Measurements from ENCODE around the gene CFAP97. TPM values are rescaled to one million over a fixed set of nuclear protein-coding genes. Genes with fewer than 3 reads are reported as not detected.
"Not testable (repeated sequence)": the region's sequence is repeated elsewhere in the genome, so short reads cannot be mapped to it uniquely, and the experiment has no call there.

CFAP97 gene
- total RNA-seq, 1 donor from 2014 or later = 78.6 TPM

DNA sequence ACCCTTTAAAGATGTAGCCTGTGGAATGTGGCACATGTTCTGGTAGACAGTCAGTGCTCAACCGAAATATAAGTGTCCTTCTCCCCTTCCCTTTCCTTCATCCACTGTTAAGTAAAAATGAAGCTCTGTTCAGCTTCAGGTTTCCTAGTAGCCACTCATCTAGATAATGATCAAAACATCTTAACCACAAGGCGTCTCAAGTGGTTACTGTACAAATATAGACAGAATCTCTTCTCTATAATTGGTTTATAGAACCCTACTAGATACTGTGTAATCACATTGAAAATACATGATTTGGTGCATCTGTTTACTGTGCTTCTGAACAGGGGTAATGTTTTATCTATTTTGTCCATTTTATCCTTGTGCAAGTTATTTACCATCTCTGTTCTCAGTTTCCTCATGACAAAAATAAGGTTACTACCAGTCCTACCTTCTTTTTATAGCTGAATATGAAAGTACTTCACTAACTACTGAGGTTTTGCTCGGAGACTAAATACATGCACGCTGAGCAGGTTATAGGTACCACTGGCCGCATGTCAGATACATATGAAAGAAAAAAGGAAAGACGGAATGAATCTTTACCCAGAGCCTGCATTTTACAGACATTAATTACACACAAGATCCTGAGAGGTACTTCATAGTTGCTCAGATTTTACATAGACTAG lies 81.0 kb downstream of the CFAP97 start:
- H3K27me3 Mint-ChIP-seq (ENCODE audit: insufficient read depth, low read depth) = peaks cover 26% of the 10 kb centered on the region

DNA sequence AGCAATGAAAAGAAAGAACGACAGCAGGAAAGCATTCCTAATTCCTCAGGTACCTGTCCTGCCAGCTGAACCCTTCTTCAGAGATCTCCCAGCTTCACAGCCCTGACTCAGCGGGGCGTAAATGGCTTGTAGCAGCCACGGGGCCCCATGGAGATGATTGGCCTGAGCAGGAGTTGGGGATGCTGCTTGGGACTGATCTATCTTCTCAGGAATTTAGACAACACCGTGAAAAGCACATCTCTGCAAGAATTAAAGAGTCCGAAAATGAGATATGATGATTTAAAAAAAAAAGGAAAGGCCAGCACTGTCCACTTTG lies 83.2 kb downstream of the CFAP97 start:
- H3K9me3 ChIP-seq (ENCODE audit: low read depth) = no peaks in the 10 kb centered on the region
- H4K20me1 ChIP-seq (ENCODE audit: low read depth) = no peaks in the 10 kb centered on the region
- H3K79me2 ChIP-seq (ENCODE audit: low read depth) = no peaks in the 10 kb centered on the region
- Mint-ChIP-seq H3K4me1 (peaks cover 14% of the 10 kb centered on the region), H3K27me3 (ENCODE audit: insufficient read depth, low read depth) (peaks cover 12% of the 10 kb centered on the region), H3K27ac (no peak overlapping the region), H3K9me3 (no peaks in the 10 kb centered on the region), H3K36me3 (no peaks in the 10 kb centered on the region), H3K4me3 (no peak overlapping the region)
- no peaks in the 10 kb centered on the region for H3K4me1 ChIP-seq
- H3K27me3 ChIP-seq = no peaks in the 10 kb centered on the region
- TF ChIP-seq, protein P1, sequence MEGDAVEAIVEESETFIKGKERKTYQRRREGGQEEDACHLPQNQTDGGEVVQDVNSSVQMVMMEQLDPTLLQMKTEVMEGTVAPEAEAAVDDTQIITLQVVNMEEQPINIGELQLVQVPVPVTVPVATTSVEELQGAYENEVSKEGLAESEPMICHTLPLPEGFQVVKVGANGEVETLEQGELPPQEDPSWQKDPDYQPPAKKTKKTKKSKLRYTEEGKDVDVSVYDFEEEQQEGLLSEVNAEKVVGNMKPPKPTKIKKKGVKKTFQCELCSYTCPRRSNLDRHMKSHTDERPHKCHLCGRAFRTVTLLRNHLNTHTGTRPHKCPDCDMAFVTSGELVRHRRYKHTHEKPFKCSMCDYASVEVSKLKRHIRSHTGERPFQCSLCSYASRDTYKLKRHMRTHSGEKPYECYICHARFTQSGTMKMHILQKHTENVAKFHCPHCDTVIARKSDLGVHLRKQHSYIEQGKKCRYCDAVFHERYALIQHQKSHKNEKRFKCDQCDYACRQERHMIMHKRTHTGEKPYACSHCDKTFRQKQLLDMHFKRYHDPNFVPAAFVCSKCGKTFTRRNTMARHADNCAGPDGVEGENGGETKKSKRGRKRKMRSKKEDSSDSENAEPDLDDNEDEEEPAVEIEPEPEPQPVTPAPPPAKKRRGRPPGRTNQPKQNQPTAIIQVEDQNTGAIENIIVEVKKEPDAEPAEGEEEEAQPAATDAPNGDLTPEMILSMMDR (IDR thresholded peaks at IDR 0.05) = no peak
- no peak for TF ChIP-seq EZH2 (IDR thresholded peaks at IDR 0.05)
- no peak for TF ChIP-seq EZH2phosphoT487 (IDR thresholded peaks at IDR 0.05)
- H3K27ac ChIP-seq = no peak overlapping the region
- H3K4me3 ChIP-seq = no peak overlapping the region
- H3K4me2 ChIP-seq = no peak overlapping the region
- no peak overlapping the region for H3K9ac ChIP-seq
- no peak for DNase-seq (ENCODE audit: low spot score)
- no peak overlapping the region for H2AFZ ChIP-seq (replicated peaks)
- no peaks in the 10 kb centered on the region for H3K36me3 ChIP-seq
- H3F3A ChIP-seq (ENCODE audit: low read depth) = no peaks in the 10 kb centered on the region

More for the DNA sequence above, 81.0 kb downstream of the CFAP97 start:
- Mint-ChIP-seq H3K4me1 (peaks cover 10% of the 10 kb centered on the region), H3K36me3 (no peaks in the 10 kb centered on the region), H3K9me3 (no peaks in the 10 kb centered on the region), H3K27ac (no peak overlapping the region), H3K4me3 (no peak overlapping the region)
- Histone ChIP-seq H4K20me1 (ENCODE audit: low read depth) (no peaks in the 10 kb centered on the region), H3K4me3 (no peak overlapping the region), H3K4me2 (no peak overlapping the region), H3K9me3 (ENCODE audit: low read depth) (no peaks in the 10 kb centered on the region), H3K36me3 (no peaks in the 10 kb centered on the region), H3K4me1 (no peaks in the 10 kb centered on the region), H3K27me3 (peaks cover 13% of the 10 kb centered on the region), H3K9ac (no peak overlapping the region), H2AFZ (replicated peaks) (no peak overlapping the region), H3K27ac (no peak overlapping the region), H3F3A (ENCODE audit: low read depth) (peaks cover 6% of the 10 kb centered on the region), H3K79me2 (ENCODE audit: low read depth) (no peaks in the 10 kb centered on the region)
- no peak for DNase-seq (ENCODE audit: low spot score)
- TF ChIP-seq EZH2 (IDR thresholded peaks at IDR 0.05) = no peak
- TF ChIP-seq, protein P1 (IDR thresholded peaks at IDR 0.05) = no peak
- no peak for TF ChIP-seq EZH2phosphoT487 (IDR thresholded peaks at IDR 0.05)

DNA sequence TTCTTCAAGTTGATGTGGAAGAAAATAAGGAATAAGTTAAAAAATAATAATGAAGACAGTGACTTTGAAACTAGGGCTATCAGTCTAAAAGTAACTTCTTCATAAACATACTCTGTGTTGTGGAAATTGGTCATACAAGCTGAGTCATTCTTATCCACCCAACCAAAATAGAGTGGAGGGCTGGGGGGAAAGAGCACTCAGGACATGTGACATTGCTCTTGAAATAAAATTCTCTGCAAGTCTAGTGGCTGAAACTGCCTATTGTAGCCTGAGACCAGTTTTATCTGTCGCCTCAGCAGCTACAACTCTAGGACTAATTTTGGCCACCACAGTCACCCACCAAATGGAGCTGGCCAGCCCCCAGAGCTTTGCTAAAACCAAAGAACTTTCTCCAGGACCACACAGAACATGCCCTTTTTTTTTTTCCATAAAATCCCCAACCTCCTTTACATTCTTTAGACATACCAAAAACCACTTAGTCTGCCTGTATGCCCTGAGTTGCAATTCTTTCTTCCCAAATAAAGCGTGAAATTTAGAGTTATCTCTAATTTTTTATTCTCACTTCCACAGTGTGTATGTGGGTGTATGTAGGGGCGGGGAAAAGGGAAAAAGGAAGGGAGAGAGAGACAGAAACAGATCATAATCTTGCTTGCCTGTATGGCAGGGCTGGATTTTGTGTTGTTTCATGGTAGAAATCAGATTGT lies 83.7 kb downstream of the CFAP97 start:
- Histone ChIP-seq H3K4me3 (no peak overlapping the region), H4K20me1 (ENCODE audit: low read depth) (no peaks in the 10 kb centered on the region), H3K79me2 (ENCODE audit: low read depth) (no peaks in the 10 kb centered on the region), H3K9ac (no peak overlapping the region), H3K4me1 (no peaks in the 10 kb centered on the region), H3K36me3 (no peaks in the 10 kb centered on the region), H3F3A (ENCODE audit: low read depth) (no peaks in the 10 kb centered on the region), H3K4me2 (no peak overlapping the region), H3K9me3 (ENCODE audit: low read depth) (no peaks in the 10 kb centered on the region), H3K27ac (no peak overlapping the region), H2AFZ (replicated peaks) (no peak overlapping the region), H3K27me3 (no peaks in the 10 kb centered on the region)
- H3K36me3 Mint-ChIP-seq = no peaks in the 10 kb centered on the region
- no peak for DNase-seq (ENCODE audit: low spot score)
- H3K27me3 Mint-ChIP-seq (ENCODE audit: insufficient read depth, low read depth) = peaks cover 8% of the 10 kb centered on the region
- no peaks in the 10 kb centered on the region for H3K9me3 Mint-ChIP-seq
- no peak overlapping the region for H3K4me3 Mint-ChIP-seq
- peaks cover 14% of the 10 kb centered on the region for H3K4me1 Mint-ChIP-seq
- TF ChIP-seq EZH2 (IDR thresholded peaks at IDR 0.05) (no peak), EZH2phosphoT487 (IDR thresholded peaks at IDR 0.05) (no peak)
- TF ChIP-seq, protein P1 (IDR thresholded peaks at IDR 0.05) = no peak
- no peak overlapping the region for H3K27ac Mint-ChIP-seq

DNA sequence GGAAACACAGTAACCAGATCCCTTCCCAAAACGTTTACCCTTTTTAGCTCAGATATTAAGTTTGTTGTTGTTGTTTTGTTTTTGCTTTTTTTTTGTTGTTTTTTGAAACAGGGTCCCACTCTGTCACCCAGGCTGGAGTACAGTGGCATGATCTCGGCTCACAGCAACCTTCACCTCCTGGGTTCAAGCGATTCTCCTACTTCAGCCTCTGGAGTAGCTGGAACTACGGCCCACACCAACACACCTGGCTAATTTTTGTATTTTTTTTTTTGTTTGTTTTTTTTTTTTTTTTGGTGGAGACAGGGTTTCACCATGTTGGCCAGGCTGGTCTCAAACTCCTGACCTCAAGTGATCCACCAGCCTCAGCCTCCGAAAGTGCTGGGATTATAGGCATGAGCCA lies 84.3 kb downstream of the CFAP97 start:
- not testable (repeated sequence) for H3K27ac Mint-ChIP-seq; H3F3A ChIP-seq (ENCODE audit: low read depth); H3K36me3 Mint-ChIP-seq; H3K27me3 Mint-ChIP-seq (ENCODE audit: insufficient read depth, low read depth); H3K27ac ChIP-seq; H3K9ac ChIP-seq; H3K9me3 ChIP-seq (ENCODE audit: low read depth); H3K9me3 Mint-ChIP-seq; H3K4me2 ChIP-seq; H3K79me2 ChIP-seq (ENCODE audit: low read depth); H3K4me3 ChIP-seq; H3K4me3 Mint-ChIP-seq; H3K27me3 ChIP-seq; H2AFZ ChIP-seq (replicated peaks); DNase-seq (ENCODE audit: low spot score); H3K4me1 ChIP-seq; H3K36me3 ChIP-seq; H4K20me1 ChIP-seq (ENCODE audit: low read depth)
- peaks cover 14% of the 10 kb centered on the region for H3K4me1 Mint-ChIP-seq

Data from neural progenitor cell (in vitro differentiated cells).